GM20000 (cell line): Measurements from ENCODE around the gene TSHB.

Source experiments
- DNase-seq: peaks from one replicate; pipeline ENCODE4 v3.0.0; 2012; ENCODE audit warnings: low spot score
- CTCF ChIP-seq: IDR thresholded peaks from 2 replicates; pipeline ENCODE4 v1.5.1; 2012; ENCODE audit warnings: mild to moderate bottlenecking, control low read depth; ENCODE audit errors: extremely low read depth, missing control alignments

TSHB gene

DNA sequence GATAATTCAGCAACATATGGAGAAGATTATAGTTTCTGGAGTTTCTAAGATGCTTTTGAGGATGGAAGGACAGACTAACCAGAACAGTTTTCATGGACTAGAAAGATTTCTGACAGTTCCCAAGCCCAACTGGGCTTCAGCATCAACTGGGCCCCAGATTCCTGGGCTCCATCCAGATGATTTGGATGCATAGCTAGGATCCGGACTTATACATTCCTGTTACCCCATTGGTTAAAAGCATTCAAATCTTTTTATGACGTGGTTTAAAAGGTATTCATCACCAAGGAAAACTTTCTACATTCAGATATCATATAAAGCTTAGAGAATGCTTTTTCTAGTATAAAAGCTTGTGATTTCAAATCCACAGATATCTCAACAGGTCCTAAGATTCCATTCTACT is 29.7 kb downstream of the TSHB start:
- TF ChIP-seq CTCF = no peak
- DNase-seq = no peak

- no peak for DNase-seq
- no peak for TF ChIP-seq CTCF
Measured at GRCh38 chr1:115060501-115060900, 30.9 kb downstream of the TSHB start.

DNA sequence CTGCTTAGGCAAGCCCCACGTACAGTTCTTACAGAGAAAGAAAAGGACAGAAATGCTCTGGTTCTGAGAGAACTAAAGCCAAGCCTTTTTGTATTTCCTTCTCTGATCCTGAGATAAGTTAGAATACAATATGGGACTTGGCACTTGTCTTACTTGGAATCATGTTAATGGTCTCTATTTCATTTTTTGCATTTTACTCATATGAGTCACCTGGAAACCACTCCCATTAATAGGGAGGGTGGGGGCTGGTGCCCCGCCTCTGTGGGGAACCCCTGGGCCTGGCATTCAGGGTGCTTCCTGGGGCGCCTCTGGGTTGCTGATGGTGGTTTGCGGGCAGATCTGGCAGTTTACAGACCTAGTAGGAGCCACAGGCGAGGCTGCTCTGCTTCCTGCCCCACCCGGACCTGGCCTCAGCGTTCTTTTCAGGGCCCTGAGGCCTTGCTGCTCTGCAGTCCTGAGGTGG is 32.9 kb downstream of the TSHB start:
- no peak for DNase-seq
- no peak for TF ChIP-seq CTCF

DNA sequence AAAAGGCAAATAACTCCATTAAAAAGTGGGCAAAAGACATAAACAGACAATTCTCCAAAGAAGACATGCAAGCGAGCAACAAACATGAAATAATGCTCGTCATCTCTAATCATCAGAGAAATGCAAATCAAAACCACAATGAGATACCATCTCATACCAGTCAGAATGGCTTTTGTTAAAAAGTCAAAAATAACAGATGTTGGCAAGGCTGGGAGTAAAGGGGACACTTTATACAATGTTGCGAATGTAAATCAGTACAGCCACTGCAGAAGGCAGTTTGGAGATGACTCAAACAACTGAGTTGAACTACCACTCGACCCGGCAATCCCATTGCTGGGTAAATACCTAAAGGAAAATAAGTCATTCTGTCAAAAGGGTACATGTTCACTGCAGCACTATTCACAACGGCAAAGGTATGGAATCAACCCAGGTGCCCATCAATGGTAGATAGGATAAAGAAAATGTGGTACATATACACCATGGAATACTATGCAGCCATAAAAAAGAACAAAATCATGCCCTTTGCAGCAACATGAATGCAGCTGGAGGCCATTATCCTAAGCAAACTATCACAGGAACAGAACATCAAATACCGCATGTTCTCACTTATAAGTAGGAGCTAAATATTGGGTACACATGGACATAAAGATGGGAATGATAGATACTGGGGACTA is 33.7 kb downstream of the TSHB start:
- TF ChIP-seq CTCF = no peak
- DNase-seq = no peak

- TF ChIP-seq CTCF = no peak
- DNase-seq = no peak
Measured at GRCh38 chr1:115064461-115064860, 34.8 kb downstream of the TSHB start.

DNA sequence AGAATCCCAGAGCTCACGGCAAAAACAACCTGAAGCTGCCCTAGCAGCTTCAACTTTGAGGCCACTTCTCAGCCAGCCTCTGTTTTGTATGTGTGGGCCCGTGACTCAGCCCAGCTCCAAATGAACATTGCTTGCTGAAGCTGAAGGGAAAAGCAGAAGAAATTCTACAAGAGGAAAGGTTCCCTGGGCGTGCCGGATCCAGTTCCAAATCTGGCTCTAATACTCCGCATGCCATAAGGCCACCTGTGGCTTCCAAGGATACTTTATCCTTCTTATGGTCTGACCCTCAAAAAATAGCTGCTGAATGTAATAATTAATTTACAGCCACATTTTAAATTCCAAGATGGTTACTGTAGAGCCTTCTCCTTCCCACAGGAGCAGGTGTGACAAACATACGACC is 35.4 kb downstream of the TSHB start:
- no peak for TF ChIP-seq CTCF
- no peak for DNase-seq

- no peak for DNase-seq
- TF ChIP-seq CTCF = no peak
Measured at GRCh38 chr1:115067161-115067859, 37.7 kb downstream of the TSHB start.
